Neural progenitor cell (in vitro differentiated cells): ENCODE data around the gene EXOSC10.

Experiments
- CTCF ChIP-seq: fragments of 200-600 bp; sonication (generic); IDR thresholded peaks from 2 replicates; pipeline ENCODE4 v1.5.1; 2017; ENCODE audit warnings: antibody characterized with exemption, mild to moderate bottlenecking
- EZH2phosphoT487 ChIP-seq: fragments of 200-600 bp; sonication (generic); IDR thresholded peaks from 2 replicates; pipeline ENCODE4 v1.6.1; 2017; ENCODE audit warnings: antibody characterized with exemption

GRCh38 chr1:11065796-11066195, 33.9 kb downstream of the EXOSC10 start:
- TF ChIP-seq CTCF (no peak), EZH2phosphoT487 (no peak)
